ENCODE data around the gene ARAP3. TPM values are rescaled to one million over a fixed set of nuclear protein-coding genes. Genes with fewer than 3 reads are reported as not detected.

The ARAP3 gene
- total and polyA plus RNA-seq, 9 of the 15 experiments (the other 6 are each of a cell fraction or from before 2014, with no cell fraction given), result 0.83 to 25.7 (median 6.4) TPM

DNA sequence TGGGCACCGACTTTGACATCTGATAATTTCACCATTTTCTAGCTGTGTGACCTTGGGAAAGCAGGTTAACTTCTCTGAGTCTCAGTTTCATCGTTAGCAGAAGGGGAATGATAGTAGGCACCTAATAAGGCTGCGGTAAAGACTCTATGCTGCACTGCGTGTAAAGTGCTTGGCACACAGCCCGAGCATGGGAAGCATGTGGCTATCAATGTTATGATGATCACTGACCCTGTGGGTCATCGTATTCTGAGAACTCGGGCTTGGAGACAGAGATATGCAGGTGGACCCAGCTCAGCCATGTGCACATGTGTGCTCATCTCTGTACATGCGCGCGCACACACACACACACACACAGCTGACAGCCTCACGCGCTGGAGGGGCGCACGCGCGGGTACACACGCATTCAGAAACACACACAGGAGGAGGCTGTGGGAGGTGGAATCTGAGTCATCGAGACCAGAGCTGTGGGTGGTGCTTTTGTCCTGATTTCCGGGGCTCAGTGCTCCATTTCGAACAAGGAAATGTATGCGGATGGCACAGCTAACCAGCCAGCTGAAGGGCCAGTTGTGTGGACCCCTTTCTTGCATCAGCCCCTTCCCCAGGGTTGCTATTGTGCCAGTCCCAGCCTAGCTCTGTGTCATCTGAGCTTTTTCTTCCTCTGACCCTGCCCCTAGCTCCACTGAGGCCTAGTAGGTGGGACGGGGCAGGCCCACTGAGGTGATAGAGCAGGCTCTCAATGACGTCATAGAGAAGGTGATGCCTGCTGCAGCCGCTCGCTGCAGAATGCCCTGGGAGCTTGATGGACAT is 11.1 kb upstream of the ARAP3 start (continued):
- TF ChIP-seq, protein P1, sequence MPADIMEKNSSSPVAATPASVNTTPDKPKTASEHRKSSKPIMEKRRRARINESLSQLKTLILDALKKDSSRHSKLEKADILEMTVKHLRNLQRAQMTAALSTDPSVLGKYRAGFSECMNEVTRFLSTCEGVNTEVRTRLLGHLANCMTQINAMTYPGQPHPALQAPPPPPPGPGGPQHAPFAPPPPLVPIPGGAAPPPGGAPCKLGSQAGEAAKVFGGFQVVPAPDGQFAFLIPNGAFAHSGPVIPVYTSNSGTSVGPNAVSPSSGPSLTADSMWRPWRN (IDR thresholded peaks at IDR 0.05; ENCODE audit: low read depth), result peak; percentile 39; the same call in 1 of the 2 replicates
- TF ChIP-seq ZNF780A (CRISPR knock-in tag; IDR thresholded peaks at IDR 0.05), result no peak
- no peak for TF ChIP-seq TEAD2 (tag; IDR thresholded peaks at IDR 0.05)
- TF ChIP-seq ZNF121 (CRISPR knock-in tag; conservative IDR thresholded peaks at IDR 0.05), result no peak
- TF ChIP-seq, protein P2, sequence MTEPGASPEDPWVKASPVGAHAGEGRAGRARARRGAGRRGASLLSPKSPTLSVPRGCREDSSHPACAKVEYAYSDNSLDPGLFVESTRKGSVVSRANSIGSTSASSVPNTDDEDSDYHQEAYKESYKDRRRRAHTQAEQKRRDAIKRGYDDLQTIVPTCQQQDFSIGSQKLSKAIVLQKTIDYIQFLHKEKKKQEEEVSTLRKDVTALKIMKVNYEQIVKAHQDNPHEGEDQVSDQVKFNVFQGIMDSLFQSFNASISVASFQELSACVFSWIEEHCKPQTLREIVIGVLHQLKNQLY (CRISPR knock-in tag; conservative IDR thresholded peaks at IDR 0.05), result no peak
- no peak for TF ChIP-seq TAF15 (IDR thresholded peaks at IDR 0.05; ENCODE audit: low read depth, low read length)
- TF ChIP-seq, protein P3, sequence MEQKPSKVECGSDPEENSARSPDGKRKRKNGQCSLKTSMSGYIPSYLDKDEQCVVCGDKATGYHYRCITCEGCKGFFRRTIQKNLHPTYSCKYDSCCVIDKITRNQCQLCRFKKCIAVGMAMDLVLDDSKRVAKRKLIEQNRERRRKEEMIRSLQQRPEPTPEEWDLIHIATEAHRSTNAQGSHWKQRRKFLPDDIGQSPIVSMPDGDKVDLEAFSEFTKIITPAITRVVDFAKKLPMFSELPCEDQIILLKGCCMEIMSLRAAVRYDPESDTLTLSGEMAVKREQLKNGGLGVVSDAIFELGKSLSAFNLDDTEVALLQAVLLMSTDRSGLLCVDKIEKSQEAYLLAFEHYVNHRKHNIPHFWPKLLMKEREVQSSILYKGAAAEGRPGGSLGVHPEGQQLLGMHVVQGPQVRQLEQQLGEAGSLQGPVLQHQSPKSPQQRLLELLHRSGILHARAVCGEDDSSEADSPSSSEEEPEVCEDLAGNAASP (IDR thresholded peaks at IDR 0.05), result no peak
- TF ChIP-seq KAT8 (IDR thresholded peaks at IDR 0.05; ENCODE audit: low read depth), result no peak
- TF ChIP-seq ZNF124 (CRISPR knock-in tag; IDR thresholded peaks at IDR 0.05), result no peak
- no peak for TF ChIP-seq PHF21A (IDR thresholded peaks at IDR 0.05; ENCODE audit: borderline replicate concordance, low read depth)
- no peak for TF ChIP-seq ZNF586 (CRISPR knock-in tag; conservative IDR thresholded peaks at IDR 0.05)
- TF ChIP-seq, protein P4, sequence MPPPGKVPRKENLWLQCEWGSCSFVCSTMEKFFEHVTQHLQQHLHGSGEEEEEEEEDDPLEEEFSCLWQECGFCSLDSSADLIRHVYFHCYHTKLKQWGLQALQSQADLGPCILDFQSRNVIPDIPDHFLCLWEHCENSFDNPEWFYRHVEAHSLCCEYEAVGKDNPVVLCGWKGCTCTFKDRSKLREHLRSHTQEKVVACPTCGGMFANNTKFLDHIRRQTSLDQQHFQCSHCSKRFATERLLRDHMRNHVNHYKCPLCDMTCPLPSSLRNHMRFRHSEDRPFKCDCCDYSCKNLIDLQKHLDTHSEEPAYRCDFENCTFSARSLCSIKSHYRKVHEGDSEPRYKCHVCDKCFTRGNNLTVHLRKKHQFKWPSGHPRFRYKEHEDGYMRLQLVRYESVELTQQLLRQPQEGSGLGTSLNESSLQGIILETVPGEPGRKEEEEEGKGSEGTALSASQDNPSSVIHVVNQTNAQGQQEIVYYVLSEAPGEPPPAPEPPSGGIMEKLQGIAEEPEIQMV (tag; conservative IDR thresholded peaks at IDR 0.05; ENCODE audit: low read depth), result no peak
- peak; percentile 74 for TF ChIP-seq JUND (IDR thresholded peaks at IDR 0.05; ENCODE audit: borderline replicate concordance, low read depth, low read length)
- TF ChIP-seq JUND (tag; IDR thresholded peaks at IDR 0.05; ENCODE audit: borderline replicate concordance, low read depth, low read length), result peak; percentile 79
- TF ChIP-seq NONO (IDR thresholded peaks at IDR 0.05; ENCODE audit: low read depth in 2 of 2, low read length in 1 of 2), result no peak
- TF ChIP-seq, protein P5, sequence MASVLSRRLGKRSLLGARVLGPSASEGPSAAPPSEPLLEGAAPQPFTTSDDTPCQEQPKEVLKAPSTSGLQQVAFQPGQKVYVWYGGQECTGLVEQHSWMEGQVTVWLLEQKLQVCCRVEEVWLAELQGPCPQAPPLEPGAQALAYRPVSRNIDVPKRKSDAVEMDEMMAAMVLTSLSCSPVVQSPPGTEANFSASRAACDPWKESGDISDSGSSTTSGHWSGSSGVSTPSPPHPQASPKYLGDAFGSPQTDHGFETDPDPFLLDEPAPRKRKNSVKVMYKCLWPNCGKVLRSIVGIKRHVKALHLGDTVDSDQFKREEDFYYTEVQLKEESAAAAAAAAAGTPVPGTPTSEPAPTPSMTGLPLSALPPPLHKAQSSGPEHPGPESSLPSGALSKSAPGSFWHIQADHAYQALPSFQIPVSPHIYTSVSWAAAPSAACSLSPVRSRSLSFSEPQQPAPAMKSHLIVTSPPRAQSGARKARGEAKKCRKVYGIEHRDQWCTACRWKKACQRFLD (CRISPR knock-in tag; IDR thresholded peaks at IDR 0.05), result 0 out of 2 replicates have a peak, but pooled peaks have one; percentile 30
- TF ChIP-seq, protein P6, sequence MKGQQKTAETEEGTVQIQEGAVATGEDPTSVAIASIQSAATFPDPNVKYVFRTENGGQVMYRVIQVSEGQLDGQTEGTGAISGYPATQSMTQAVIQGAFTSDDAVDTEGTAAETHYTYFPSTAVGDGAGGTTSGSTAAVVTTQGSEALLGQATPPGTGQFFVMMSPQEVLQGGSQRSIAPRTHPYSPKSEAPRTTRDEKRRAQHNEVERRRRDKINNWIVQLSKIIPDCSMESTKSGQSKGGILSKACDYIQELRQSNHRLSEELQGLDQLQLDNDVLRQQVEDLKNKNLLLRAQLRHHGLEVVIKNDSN (CRISPR knock-in tag; IDR thresholded peaks at IDR 0.05), result peak; percentile 50
- TF ChIP-seq ZSCAN29 (IDR thresholded peaks at IDR 0.05), result no peak
- no peak for TF ChIP-seq SIN3A (IDR thresholded peaks at IDR 0.05; ENCODE audit: borderline replicate concordance in 2 of 2, control insufficient read depth in 1 of 2, low read depth in 2 of 2, low read length in 2 of 2)
- no peak for TF ChIP-seq BRF1 (IDR thresholded peaks at IDR 0.05; ENCODE audit: borderline replicate concordance, extremely low read depth, insufficient read length)
- no peak for TF ChIP-seq EP300 (IDR thresholded peaks at IDR 0.05; ENCODE audit: low read length)

All from K562 (cell line).